Upper lobe of right lung (tissue), 1 donor: Measurements from ENCODE around the gene CDK5R1. TPM values are rescaled to one million over a fixed set of nuclear protein-coding genes. Genes with fewer than 3 reads are reported as not detected.
"Not testable (repeated sequence)": the region's sequence is repeated elsewhere in the genome, so short reads cannot be mapped to it uniquely, and the experiment has no call there.

Experiments used
- ATAC-seq: fragments of 200-7000 bp; cut with Tn5 transposase; one replicate; pipeline ENCODE4 v1.9.1; 2020; ENCODE audit warnings: mild to moderate bottlenecking, moderate library complexity
- DNase-seq: peaks from one replicate; pipeline ENCODE4 v3.0.0-alpha.2; 2020
- H3K27ac ChIP-seq: fragments of 200-600 bp; one replicate; pipeline ENCODE4 v1.8.0; 2022
- H3K27me3 ChIP-seq: fragments of 200-600 bp; one replicate; pipeline ENCODE4 v1.8.0; 2022; ENCODE audit warnings: mild to moderate bottlenecking
- H3K36me3 ChIP-seq: fragments of 200-600 bp; one replicate; pipeline ENCODE4 v1.8.0; 2022
- H3K4me1 ChIP-seq: fragments of 200-600 bp; one replicate; pipeline ENCODE4 v1.8.0; 2022
- H3K4me3 ChIP-seq: fragments of 200-600 bp; one replicate; pipeline ENCODE4 v1.8.0; 2022; ENCODE audit warnings: mild to moderate bottlenecking
- H3K9me3 ChIP-seq: fragments of 200-600 bp; one replicate; pipeline ENCODE4 v1.8.0; 2022
- CTCF ChIP-seq: fragments of 200-600 bp; IDR thresholded peaks from one replicate; pipeline ENCODE4 v1.8.0; 2022; ENCODE audit warnings: antibody characterized with exemption
- intact Hi-C: fragments of 100-400 bp; cut with DNase I; formaldehyde crosslinking; loops from one replicate; pipeline ENCODE4 v1.11.0; 2022
- total RNA-seq: library from RNA; stranded (reverse); fragmentation: NEBNext Ultra II Directional; extraction: Animal tissue kit (Norgen Biotek cat#: 25700); gene quantifications from one replicate; pipeline ENCODE4 v1.2.1, GENCODE V29; 2021
- donor health status: DM: no; HTN: yes; CAD: no; lungs with severe emphysema.

Gene CDK5R1
- total RNA-seq, 1 donor from 2014 or later: 1.6 TPM

- no peak for TF ChIP-seq CTCF
- no peak for ATAC-seq
These were observed 37.2 kb downstream of the CDK5R1 start for GRCh38 chr17:32523827-32524552.

GRCh38 chr17:32524553-32524880 is 37.7 kb downstream of the CDK5R1 start:
- not testable (repeated sequence) for ATAC-seq

More at GRCh38 chr17:32523827-32524552, 37.2 kb downstream of the CDK5R1 start:
- Histone ChIP-seq H3K36me3 (no peaks in the 10 kb centered on the region), H3K9me3 (no peaks in the 10 kb centered on the region), H3K27me3 (no peaks in the 10 kb centered on the region), H3K27ac (no peak overlapping the region), H3K4me3 (no peak overlapping the region), H3K4me1 (peaks cover 14% of the 10 kb centered on the region)
- no peak for DNase-seq
- intact Hi-C loops: no loop called here

GRCh38 chr17:32525122-32525521 is 38.3 kb downstream of the CDK5R1 start:
- H3K27ac ChIP-seq: no peak overlapping the region
- intact Hi-C loops: no loop called here
- peaks cover 7% of the 10 kb centered on the region for H3K4me1 ChIP-seq
- no peak overlapping the region for H3K4me3 ChIP-seq
- H3K27me3 ChIP-seq: no peaks in the 10 kb centered on the region
- H3K36me3 ChIP-seq: no peaks in the 10 kb centered on the region
- ATAC-seq (no peak), DNase-seq (no peak)
- no peak for TF ChIP-seq CTCF
- H3K9me3 ChIP-seq: no peaks in the 10 kb centered on the region

More at GRCh38 chr17:32524553-32524880, 37.7 kb downstream of the CDK5R1 start:
- H3K36me3 ChIP-seq, intact Hi-C loops, H3K4me3 ChIP-seq, H3K9me3 ChIP-seq, H3K27ac ChIP-seq, H3K27me3 ChIP-seq, DNase-seq: not testable (repeated sequence)
- H3K4me1 ChIP-seq: peaks cover 12% of the 10 kb centered on the region

- TF ChIP-seq CTCF: no peak
- ATAC-seq (no peak), DNase-seq (no peak)
- no peaks in the 10 kb centered on the region for H3K27me3 ChIP-seq
- no peaks in the 10 kb centered on the region for H3K36me3 ChIP-seq
- no peak overlapping the region for H3K27ac ChIP-seq
- no peaks in the 10 kb centered on the region for H3K9me3 ChIP-seq
- H3K4me1 ChIP-seq: no peaks in the 10 kb centered on the region
- intact Hi-C loops: no loop called here
- no peak overlapping the region for H3K4me3 ChIP-seq
These were observed 40.4 kb downstream of the CDK5R1 start for GRCh38 chr17:32527146-32527545.

GRCh38 chr17:32528825-32529224 is 42.0 kb downstream of the CDK5R1 start:
- no peaks in the 10 kb centered on the region for H3K4me1 ChIP-seq
- intact Hi-C loops: no loop called here
- H3K9me3 ChIP-seq: no peaks in the 10 kb centered on the region
- no peaks in the 10 kb centered on the region for H3K27me3 ChIP-seq
- H3K4me3 ChIP-seq: no peak overlapping the region
- TF ChIP-seq CTCF: no peak
- H3K27ac ChIP-seq: no peak overlapping the region
- no peak for ATAC-seq
- H3K36me3 ChIP-seq: no peaks in the 10 kb centered on the region
- DNase-seq: no peak

GRCh38 chr17:32529604-32530003 is 42.8 kb downstream of the CDK5R1 start:
- Histone ChIP-seq H3K27ac (no peak overlapping the region), H3K4me3 (no peak overlapping the region), H3K9me3 (no peaks in the 10 kb centered on the region), H3K4me1 (no peaks in the 10 kb centered on the region), H3K27me3 (no peaks in the 10 kb centered on the region), H3K36me3 (no peaks in the 10 kb centered on the region)
- DNase-seq: no peak
- no peak for ATAC-seq
- intact Hi-C loops: no loop called here
- no peak for TF ChIP-seq CTCF
